GM13977 (cell line): ENCODE measurements around the gene TOMM70.
"Not testable (repeated sequence)": the region's sequence is repeated elsewhere in the genome, so short reads cannot be mapped to it uniquely, and the experiment has no call there.

ENCODE experiments used
- DNase-seq: peaks from one replicate; pipeline ENCODE4 v3.0.0; 2012; ENCODE audit warnings: low spot score
- CTCF ChIP-seq: IDR thresholded peaks from 2 replicates; pipeline ENCODE4 v1.5.1; 2012; ENCODE audit warnings: mild to moderate bottlenecking, control low read depth; ENCODE audit not compliant: insufficient read depth; ENCODE audit errors: extremely low read depth, missing control alignments
- in situ Hi-C: fragments of 300-500 bp; cut with MboI; formaldehyde crosslinking; loops from one replicate; pipeline ENCODE4 v1.12.0; 2022; ENCODE audit warnings: low sequenced_read_pairs, low pct_unique_long_range_greater_than_20kb, mixed read lengths, inconsistent platforms; ENCODE audit not compliant: unreplicated experiment

Gene TOMM70

GRCh38 chr3:100331660-100332059 is 69.2 kb downstream of the TOMM70 start:
- in situ Hi-C loops: no loop called here
- no peak for TF ChIP-seq CTCF
- no peak for DNase-seq

- TF ChIP-seq CTCF: no peak
- no peak for DNase-seq
- in situ Hi-C loops: no loop called here
Observed at GRCh38 chr3:100330651-100331050, 70.2 kb downstream of the TOMM70 start.

- no peak for DNase-seq
- in situ Hi-C loops: no loop called here
- no peak for TF ChIP-seq CTCF
Observed at GRCh38 chr3:100329800-100330489, 70.9 kb downstream of the TOMM70 start.

GRCh38 chr3:100327377-100327776 is 73.5 kb downstream of the TOMM70 start:
- DNase-seq, in situ Hi-C loops: not testable (repeated sequence)

- DNase-seq: no peak
- no peak for TF ChIP-seq CTCF
- in situ Hi-C loops: no loop called here
Observed at GRCh38 chr3:100325827-100326226, 75.1 kb downstream of the TOMM70 start.

- no peak for TF ChIP-seq CTCF
- in situ Hi-C loops: loop anchor here (25.0 kb wide), 1 partner anchor 263 kb away; no protein-coding TSS in a partner anchor
- no peak for DNase-seq
Observed at GRCh38 chr3:100324044-100324443, 76.8 kb downstream of the TOMM70 start.

GRCh38 chr3:100319951-100320350 is 80.9 kb downstream of the TOMM70 start:
- TF ChIP-seq CTCF: no peak
- DNase-seq: no peak
- in situ Hi-C loops: loop anchor here (25.0 kb wide), 1 partner anchor 267 kb away; no protein-coding TSS in a partner anchor
